Gastroesophageal sphincter (tissue), 4 donors: ENCODE measurements around the gene OR2V1. TPM values are rescaled to one million over a fixed set of nuclear protein-coding genes. Genes with fewer than 3 reads are reported as not detected.
"Not testable (repeated sequence)": the region's sequence is repeated elsewhere in the genome, so short reads cannot be mapped to it uniquely, and the experiment has no call there.

Experiments
- ATAC-seq: fragments of 150-250 bp; one replicate; pipeline ENCODE4 v1.9.1; 2016; ENCODE audit warnings: mild to moderate bottlenecking, moderate library complexity
- H3K27ac ChIP-seq, 4 donors: fragments of 200-600 bp; sonication (generic) in 3 of 4; 1 replicate in 3 of 4; 2 replicates in 1 of 4; pipeline ENCODE4 v1.5.1; 2016 to 2019
- H3K27me3 ChIP-seq: fragments of 200-600 bp; sonication (generic); one replicate; pipeline ENCODE4 v1.5.1; 2019
- H3K36me3 ChIP-seq, 2 donors: fragments of 200-600 bp; sonication (generic); one replicate each; pipeline ENCODE4 v1.5.1; 2019; ENCODE audit warnings: control low read depth in 1 of 2
- H3K4me1 ChIP-seq, 3 donors: fragments of 200-600 bp; sonication (generic); 1 replicate in 2 of 3; 2 replicates in 1 of 3; pipeline ENCODE4 v1.5.1; 2016 to 2019; ENCODE audit warnings: control low read depth in 2 of 3
- H3K4me3 ChIP-seq, 2 donors: fragments of 200-600 bp; sonication (generic); one replicate each; pipeline ENCODE4 v1.5.1; 2019; ENCODE audit warnings: mild to moderate bottlenecking in 1 of 2, moderate library complexity in 1 of 2
- H3K9me3 ChIP-seq, 3 donors: fragments of 200-600 bp; sonication (generic); one replicate each; pipeline ENCODE4 v1.5.1; 2017 to 2019; ENCODE audit warnings: control low read depth in 2 of 3
- EP300 ChIP-seq: sonication (generic); formaldehyde crosslinking; IDR thresholded peaks from one replicate; pipeline ENCODE4 v1.6.1; 2017; ENCODE audit warnings: antibody characterized with exemption, mild to moderate bottlenecking
- POLR2A ChIP-seq, 2 donors: fragments of 450-650 bp; IDR thresholded peaks; one replicate each; pipeline ENCODE4 v1.6.1; 2017; ENCODE audit warnings: antibody characterized with exemption in 2 of 2, mild to moderate bottlenecking in 2 of 2, moderate library complexity in 1 of 2
- POLR2AphosphoS5 ChIP-seq: sonication (generic); formaldehyde crosslinking; IDR thresholded peaks from one replicate; pipeline ENCODE4 v1.6.1; 2017; ENCODE audit warnings: antibody characterized with exemption
- WGBS, 2 donors: methylation state at CpG; one replicate each; pipeline ENCODE4 v1.1.5; 2018; ENCODE audit warnings: low coverage in 1 of 2; 5-methylcytosine and 5-hydroxymethylcytosine counted together
- total RNA-seq, 4 donors: library from RNA; depleted of rRNA; stranded (reverse); fragments of >200 nt; gene quantifications; one replicate each; pipeline ENCODE4 v1.1.0, GENCODE V29; 2016
- TF ChIP-seq, protein P1 (sequence below), 4 experiments: fragments of 200-600 bp in 2 of 4; fragments of 450-650 bp in 2 of 4; sonication (generic) in 1 of 4; IDR thresholded peaks; one replicate each; pipeline ENCODE4 v1.5.1; 2017 to 2019; ENCODE audit warnings: antibody characterized with exemption in 4 of 4, mild to moderate bottlenecking in 2 of 4, moderate library complexity in 2 of 4

OR2V1 gene
- total RNA-seq, 4 donors from 2014 or later = 0.12 TPM; not detected in 3

DNA sequence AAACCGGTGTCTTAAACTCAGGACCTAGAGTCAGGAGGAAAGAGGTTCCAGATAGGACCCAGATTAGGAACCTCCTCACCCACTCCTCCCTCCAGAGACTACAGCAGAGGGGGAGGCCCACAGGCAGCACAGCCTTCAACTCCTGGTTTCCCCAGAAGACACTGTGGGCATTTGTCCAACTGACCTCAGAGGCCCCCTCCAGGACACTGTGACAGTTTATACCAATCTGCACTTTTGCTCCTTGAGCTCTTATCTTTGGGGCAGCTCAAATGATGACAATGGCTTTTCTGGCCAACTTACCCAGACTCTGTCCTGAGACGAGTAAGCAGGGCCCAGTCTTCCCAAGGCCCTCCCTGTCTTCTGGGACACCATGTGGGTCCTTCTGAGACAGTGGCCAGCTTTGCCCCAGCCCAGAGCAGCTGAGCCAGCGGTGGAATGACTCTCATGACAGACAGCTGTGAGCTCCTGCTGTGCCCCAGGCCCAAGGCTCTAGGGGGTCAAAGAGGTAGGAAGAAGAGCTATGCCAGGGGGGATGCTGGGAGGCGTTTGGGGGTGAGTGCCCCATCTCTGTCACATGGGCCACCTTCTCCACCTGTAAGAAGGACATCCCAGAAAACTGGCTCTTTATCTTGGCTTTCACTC is 30.7 kb upstream of the OR2V1 start:
- WGBS, 2 donors = 46% methylated on average over 2 of the region's 4 CpGs; no CpG with 5 or more reads in 1 of the 2 donors
- Histone ChIP-seq H3K9me3 (no peaks in the 10 kb centered on the region), H3K36me3 (no peaks in the 10 kb centered on the region), H3K4me1 (peaks cover 0 to 21% (median 3%) of the 10 kb centered on the region in 3 donors), H3K4me3 (no peak overlapping the region), H3K27ac (peak overlapping the region in 3 of 4 donors; percentile 29 to 56 (median 40)), H3K27me3 (peaks cover 47% of the 10 kb centered on the region)
- ATAC-seq = no peak
- TF ChIP-seq, protein P1, sequence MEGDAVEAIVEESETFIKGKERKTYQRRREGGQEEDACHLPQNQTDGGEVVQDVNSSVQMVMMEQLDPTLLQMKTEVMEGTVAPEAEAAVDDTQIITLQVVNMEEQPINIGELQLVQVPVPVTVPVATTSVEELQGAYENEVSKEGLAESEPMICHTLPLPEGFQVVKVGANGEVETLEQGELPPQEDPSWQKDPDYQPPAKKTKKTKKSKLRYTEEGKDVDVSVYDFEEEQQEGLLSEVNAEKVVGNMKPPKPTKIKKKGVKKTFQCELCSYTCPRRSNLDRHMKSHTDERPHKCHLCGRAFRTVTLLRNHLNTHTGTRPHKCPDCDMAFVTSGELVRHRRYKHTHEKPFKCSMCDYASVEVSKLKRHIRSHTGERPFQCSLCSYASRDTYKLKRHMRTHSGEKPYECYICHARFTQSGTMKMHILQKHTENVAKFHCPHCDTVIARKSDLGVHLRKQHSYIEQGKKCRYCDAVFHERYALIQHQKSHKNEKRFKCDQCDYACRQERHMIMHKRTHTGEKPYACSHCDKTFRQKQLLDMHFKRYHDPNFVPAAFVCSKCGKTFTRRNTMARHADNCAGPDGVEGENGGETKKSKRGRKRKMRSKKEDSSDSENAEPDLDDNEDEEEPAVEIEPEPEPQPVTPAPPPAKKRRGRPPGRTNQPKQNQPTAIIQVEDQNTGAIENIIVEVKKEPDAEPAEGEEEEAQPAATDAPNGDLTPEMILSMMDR (IDR thresholded peaks at IDR 0.05) = no peak
- TF ChIP-seq POLR2A (IDR thresholded peaks at IDR 0.05) = no peak
- no peak for TF ChIP-seq EP300
- TF ChIP-seq POLR2AphosphoS5 = no peak

DNA sequence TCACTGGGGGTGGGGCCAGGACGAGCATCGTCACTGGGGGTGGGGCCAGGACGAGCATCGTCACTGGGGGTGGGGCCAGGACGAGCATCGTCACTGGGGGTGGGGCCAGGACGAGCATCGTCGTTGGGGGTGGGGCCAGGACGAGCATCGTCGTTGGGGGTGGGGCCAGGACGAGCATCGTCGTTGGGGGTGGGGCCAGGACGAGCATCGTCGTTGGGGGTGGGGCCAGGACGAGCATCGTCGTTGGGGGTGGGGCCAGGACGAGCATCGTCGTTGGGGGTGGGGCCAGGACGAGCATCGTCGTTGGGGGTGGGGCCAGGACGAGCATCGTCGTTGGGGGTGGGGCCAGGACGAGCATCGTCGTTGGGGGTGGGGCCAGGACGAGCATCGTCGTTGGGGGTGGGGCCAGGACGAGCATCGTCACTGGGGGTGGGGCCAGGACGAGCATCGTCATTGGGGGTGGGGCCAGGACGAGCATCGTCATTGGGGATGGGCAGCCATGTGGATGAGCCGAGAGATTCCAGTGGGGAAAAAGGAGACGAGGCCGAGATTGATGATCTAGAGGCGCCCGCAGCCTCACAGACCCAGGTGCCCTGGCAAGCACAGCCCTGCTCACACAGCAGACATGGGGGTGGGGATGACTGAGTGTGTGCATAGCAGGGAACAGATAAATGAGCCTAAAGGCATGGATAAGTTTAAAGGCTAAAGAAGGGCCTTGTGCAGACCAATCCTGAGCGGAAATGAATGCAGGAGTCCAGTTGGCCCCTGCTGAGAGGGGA is 30.0 kb upstream of the OR2V1 start:
- Histone ChIP-seq H3K27me3 (peaks cover 40% of the 10 kb centered on the region), H3K4me3 (peak overlapping the region in 1 of 2 donors; percentile 41), H3K27ac (peak overlapping the region in 3 of 4 donors; percentile 29 to 86 (median 84)), H3K4me1 (peaks cover 0 to 21% (median 3%) of the 10 kb centered on the region in 3 donors)
- 14 to 48% methylated on average over 6 to 7 of the region's 48 CpGs for WGBS, 2 donors
- ATAC-seq = peak; percentile 56
- H3K36me3 ChIP-seq, H3K9me3 ChIP-seq: not testable (repeated sequence)
- TF ChIP-seq POLR2A (IDR thresholded peaks at IDR 0.05) = peak in 1 of 2 donors; percentile 11

DNA sequence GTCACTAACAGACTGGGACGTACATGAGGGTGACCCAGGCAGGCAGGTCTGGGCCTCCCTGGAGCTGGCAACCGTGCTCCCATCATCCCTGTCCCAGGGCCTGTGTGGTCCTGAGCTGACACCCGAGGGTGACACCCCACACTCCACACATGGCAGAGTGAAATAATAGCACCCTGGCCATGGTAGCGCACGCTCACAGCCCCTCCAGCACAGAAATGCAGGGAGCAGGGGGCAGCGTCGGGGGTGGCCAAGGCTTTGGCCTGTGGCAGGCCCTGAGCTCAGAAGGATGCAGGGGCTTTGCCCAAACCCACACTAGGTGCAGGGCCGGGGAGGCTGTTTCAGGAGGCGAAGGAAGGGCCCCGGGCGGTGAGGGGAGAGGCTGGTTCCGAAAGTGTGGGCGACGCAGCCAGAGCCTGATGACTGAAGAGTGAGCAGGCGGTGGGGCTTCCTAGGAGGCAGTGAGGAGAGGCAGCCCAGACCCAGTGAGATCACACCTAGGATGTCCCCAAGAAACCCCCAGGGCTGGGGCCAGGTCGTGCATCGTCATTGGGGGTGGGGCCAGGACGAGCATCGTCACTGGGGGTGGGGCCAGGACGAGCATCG is 29.3 kb upstream of the OR2V1 start:
- H3K4me1 ChIP-seq = peaks cover 0 to 21% (median 3%) of the 10 kb centered on the region in 3 donors
- no peaks in the 10 kb centered on the region for H3K9me3 ChIP-seq
- peak overlapping the region in 3 of 4 donors; percentile 69 to 86 (median 84) for H3K27ac ChIP-seq
- TF ChIP-seq POLR2AphosphoS5 = no peak
- no peak for TF ChIP-seq POLR2A (IDR thresholded peaks at IDR 0.05)
- TF ChIP-seq, protein P1 (IDR thresholded peaks at IDR 0.05) = no peak
- no peak for TF ChIP-seq EP300
- H3K36me3 ChIP-seq = no peaks in the 10 kb centered on the region
- peaks cover 37% of the 10 kb centered on the region for H3K27me3 ChIP-seq
- WGBS, 2 donors = no CpG with 5 or more reads among the region's 21 CpGs
- peak overlapping the region in 1 of 2 donors; percentile 41 for H3K4me3 ChIP-seq
- peak; percentile 80 for ATAC-seq

GRCh38 chr5:181159286-181160151 is 28.6 kb upstream of the OR2V1 start:
- 7 to 25% methylated on average over 8 of the region's 20 CpGs for WGBS, 2 donors
- Histone ChIP-seq H3K27me3 (peaks cover 37% of the 10 kb centered on the region), H3K9me3 (no peaks in the 10 kb centered on the region), H3K4me1 (peaks cover 0 to 21% (median 3%) of the 10 kb centered on the region in 3 donors), H3K27ac (peak overlapping the region in 3 of 4 donors; percentile 69 to 86 (median 84)), H3K4me3 (peak overlapping the region in 1 of 2 donors; percentile 41), H3K36me3 (no peaks in the 10 kb centered on the region)
- ATAC-seq = peak; percentile 76
- TF ChIP-seq POLR2AphosphoS5 (peak; percentile 33), POLR2A (IDR thresholded peaks at IDR 0.05) (no peak), EP300 (no peak)
- TF ChIP-seq, protein P1 (IDR thresholded peaks at IDR 0.05) = peak; percentile 74 to 84 (median 82)
